NCI-H1694 treated with DMSO at 0.1 percent for 48 hours (cell line): ENCODE data around the gene C1QTNF3.

Experiments used
- DNase-seq: peaks from one replicate; lab custom pipeline; 2025; lab: John Stamatoyannopoulos, UW

Gene C1QTNF3

DNA sequence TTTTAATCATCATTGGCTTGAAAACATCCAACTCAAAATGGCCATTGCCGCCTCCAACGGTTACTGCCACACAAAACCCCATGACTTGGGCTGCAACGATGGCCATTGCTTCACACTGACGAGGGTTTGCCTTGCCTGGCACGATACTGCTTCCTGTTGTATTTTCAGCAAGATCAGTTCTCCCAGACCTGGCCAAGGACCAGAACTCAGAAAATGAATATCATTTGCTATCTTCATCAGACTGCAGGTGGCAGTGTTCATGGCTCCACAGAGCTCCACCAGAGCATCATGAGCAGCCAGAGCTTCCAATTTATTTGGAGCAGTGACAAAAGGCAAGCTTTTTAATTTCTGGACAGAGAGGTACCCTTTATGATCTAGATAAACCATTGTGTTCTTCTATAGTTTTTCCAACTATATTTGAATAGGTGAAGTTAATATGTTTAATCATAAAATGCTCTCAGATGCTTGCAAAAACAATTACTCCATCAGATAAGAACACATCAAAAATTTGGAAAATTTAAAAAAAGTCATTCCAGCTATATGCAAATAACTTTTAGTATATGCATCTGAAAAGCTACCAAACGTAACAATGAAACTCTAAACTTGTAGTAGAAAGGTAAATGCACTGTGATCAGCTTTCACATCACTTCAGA is 45.6 kb downstream of the C1QTNF3 start:
- DNase-seq: peak; percentile 81

DNA sequence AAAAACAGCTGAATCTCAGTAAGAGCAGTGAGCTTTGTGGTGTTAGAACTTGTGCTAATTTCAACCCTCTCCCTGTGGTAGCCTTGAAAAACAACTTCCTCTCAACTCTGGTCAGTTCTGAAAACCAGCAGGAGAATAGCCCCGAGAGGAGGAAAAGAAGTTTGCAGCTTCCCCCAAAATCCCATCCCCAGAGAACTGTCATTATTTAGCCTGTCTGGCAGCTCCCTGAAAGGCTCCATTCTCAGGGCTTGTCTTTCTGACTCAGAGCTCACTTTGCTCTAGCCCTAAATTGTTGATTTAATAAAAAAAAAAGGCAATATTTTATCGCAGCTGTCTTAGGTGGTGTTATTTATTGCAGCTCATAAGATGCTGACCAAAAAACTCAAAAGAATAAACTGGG is 47.1 kb downstream of the C1QTNF3 start:
- DNase-seq: no peak

DNA sequence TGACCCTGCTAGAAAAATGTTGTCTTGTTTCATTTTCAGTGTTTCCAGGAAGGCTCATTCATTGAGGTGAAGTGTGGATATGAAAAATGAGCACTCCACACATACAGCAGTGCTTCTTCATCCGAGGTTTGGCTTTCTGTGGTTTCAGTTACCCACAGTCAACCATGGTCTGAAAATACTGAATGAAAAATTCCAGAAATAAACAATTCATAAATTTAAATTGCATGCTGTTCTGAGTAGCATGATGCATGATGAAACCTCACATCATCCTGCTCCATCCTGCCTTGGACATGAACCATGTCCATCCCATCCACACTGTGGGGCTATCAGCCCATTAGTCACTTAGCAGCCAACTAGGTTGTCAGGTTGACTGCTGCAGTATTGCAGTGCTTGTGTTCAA is 48.2 kb downstream of the C1QTNF3 start:
- no peak for DNase-seq

DNA sequence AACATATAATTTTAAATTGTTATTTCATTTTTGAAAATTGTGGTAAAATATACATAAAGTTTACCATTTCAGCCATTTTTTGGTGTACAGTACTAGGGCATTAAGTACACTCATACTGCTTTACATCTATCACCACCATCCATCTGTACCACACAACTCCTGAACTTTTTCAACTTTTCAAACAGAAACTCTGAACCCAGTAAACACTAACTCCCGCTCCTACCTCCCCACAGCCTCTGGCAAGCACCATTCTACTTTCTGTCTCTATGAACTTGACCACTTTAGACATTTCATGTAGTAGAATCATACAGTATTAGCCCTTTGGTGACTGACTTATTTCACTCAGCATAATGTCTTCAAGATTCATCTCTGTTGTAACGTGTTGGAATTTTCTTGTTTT is 50.1 kb downstream of the C1QTNF3 start:
- no peak for DNase-seq

DNA sequence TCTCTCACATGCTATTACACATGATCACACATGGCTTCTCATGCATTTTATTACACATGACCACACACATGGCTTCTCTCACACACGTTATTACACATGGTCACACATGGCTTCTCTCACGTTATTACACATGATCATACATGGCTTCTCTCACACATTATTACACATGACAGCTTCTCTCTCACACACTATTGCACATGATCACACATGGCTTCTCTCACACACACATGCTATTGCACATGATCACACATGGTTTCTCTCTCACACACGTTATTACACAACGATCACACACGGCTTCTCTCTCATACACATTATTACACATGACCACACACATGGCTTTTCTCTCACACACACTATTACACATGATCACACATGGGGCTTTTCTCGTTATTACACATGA is 57.6 kb downstream of the C1QTNF3 start:
- DNase-seq: no peak

DNA sequence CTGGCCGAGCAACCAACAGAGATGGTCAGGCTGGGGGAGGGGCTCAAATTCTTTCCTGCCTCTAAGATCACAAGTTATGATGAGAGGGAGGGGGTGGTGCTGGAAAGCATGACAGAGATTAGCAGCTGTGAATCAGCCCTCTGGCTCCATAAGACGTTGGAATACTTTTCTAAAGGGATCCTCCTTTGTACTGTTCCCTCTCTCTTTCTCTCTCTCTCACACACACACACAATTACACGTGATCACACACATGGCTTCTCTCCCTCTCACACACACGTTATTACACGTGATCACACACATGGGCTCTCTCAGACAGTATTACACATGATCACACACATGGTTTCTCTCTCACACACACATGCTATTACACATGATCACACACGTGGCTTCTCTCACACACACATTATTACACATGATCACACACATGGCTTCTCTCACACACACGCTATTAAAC is 58.3 kb downstream of the C1QTNF3 start, which contains the start of gene SLC45A2:
Gene SLC45A2 (minus strand): TSS at position 23 of the 454 bp plus-strand sequence. CDS start 110 bp downstream, outside the sequence.
- DNase-seq: no peak

DNA sequence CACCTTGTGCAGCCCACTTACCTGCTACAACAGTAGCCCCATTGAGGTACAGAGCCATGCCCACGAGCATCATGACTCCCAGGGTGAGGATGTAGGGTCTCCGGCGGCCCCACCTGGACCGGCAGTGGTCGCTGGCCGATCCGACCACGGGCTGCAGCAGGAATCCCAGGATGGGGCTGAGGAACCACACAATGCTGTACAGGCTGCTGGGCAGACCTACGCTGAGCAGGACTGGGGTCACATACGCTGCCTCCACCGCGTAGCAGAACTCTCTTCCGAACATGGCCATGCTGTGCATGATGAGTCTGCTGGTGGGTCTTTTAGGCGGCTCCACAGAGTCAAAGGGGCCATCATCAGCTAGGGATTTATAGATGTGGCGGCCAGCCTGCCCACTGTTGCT is 58.8 kb downstream of the C1QTNF3 start:
- no peak for DNase-seq

DNA sequence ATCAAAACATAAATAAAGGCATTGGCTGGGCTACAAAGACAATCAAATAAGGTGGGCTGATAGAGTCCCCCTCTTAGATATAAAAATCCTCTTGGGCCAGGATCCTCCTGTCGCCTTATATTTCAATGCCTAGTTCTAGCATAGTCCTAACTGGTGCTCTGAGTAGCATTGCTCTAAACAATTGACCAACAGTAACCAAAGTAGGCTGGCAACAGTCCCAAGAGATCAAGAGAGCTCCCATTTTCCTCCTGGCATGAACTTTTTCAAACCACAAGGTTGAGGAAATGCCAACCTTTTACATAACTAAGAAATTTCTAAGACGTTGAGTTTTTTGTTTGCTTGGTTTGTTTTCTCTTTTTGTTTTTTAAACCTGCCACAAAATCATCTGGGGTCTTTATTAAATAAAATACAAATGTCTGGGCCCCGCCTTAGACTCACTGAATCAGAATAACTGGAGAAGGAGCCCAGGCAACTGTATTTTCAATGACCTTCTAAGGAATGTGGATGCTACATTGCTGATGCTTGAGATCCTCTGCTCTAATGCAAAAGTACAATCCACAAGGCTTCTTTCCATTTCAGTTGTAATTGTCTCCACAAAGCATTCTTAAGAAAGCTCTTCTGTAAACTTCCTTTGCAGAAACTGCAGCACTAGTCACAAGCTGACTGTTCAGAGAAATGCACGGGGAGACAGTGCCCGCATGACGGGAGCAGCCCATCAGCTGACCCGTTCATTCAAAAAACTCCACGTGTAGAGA is 61.4 kb downstream of the C1QTNF3 start:
- no peak for DNase-seq

DNA sequence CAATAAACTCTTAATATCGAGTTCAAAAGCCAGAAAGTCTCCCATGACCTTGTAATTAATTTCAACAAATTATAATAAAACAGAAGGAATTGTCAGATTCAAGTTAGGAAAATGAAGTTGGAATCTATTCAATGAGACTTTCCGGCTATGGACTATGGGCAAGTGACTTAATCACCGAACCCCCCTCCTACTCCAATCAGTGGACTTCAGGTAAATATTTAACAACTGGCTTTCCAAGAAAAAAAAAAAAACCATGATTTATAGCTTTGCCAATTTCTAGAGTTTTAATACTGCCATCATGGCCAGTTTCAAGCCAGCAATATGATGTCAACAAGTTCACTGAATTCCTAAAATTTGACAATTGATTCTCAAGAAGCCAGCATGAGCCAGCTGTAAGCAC is 63.0 kb downstream of the C1QTNF3 start:
- no peak for DNase-seq

DNA sequence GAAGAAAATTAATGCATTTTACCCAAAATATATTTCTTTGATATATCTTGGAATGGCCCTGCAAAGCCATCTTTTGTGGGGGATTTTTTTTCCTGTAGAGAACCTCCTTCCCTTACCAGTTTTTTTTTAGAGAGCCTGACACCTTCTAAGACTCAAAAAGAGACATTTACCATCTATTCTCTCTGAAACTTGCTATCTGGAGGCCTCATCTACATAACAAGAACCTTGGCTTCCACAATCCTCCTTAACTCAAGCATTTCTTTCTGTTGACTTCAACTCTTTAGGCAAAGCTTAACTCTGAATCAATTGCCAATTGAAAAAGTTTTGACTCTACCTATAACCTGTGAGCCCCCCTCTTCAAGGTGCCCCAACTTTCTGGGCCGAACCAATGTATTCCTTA is 64.7 kb downstream of the C1QTNF3 start:
- DNase-seq: no peak

DNA sequence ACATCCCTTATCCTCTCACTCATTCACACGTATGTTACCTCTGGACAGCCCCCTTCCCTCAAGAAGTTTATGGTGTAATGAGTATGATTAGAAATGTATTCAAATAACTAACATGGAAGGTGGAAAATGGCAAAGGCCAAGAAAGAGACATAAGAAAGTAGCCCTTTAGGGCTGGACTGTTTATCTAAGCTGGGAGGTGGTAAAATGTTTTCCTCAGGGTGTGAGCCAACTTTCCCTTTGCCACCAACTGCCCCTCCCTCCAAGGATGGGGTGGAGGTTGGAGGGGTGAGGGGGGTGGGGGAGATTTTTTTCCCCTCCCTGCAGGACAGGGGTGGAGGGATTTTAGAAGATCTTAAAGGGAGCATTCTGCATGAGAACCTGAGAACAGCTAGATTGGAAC is 66.7 kb downstream of the C1QTNF3 start:
- DNase-seq: no peak

DNA sequence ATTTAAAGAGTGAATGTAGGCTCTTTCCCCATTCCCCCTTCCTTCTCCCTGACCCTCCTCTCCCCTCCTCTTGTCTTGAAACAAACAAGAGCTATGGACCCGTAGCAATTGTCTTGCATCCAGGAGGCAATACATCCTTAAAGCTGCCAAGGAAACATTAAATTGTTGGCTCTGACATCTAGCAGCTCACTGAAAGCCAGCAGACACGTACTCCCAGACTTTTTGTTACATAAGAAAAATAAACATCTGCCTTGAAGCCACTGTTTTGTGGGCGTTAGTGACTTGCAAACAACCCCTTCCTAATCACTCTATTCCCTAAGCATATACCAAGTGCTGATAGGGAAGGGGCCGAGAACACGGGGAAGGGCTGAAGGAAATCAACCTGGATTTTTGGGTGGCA is 67.2 kb downstream of the C1QTNF3 start:
- no peak for DNase-seq

DNA sequence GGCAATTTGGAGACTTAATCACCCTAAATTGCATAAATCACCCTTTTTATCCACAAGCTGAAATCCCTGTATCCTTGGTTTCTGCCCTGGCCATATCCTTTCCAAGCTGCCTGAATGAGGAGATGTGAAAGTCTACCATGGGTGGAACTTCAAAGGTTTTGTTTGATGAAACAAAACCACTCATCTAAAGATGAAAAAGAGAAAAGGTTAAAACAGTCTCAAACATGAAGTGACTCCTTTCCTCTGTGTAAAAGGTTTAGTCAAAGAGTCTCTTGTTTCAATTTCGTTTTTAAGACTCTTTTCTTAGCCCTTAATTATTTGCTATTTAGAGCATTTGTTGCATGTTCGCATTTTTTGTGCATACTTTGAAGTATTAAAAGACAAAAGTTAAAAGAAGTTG is 69.7 kb downstream of the C1QTNF3 start:
- no peak for DNase-seq

DNA sequence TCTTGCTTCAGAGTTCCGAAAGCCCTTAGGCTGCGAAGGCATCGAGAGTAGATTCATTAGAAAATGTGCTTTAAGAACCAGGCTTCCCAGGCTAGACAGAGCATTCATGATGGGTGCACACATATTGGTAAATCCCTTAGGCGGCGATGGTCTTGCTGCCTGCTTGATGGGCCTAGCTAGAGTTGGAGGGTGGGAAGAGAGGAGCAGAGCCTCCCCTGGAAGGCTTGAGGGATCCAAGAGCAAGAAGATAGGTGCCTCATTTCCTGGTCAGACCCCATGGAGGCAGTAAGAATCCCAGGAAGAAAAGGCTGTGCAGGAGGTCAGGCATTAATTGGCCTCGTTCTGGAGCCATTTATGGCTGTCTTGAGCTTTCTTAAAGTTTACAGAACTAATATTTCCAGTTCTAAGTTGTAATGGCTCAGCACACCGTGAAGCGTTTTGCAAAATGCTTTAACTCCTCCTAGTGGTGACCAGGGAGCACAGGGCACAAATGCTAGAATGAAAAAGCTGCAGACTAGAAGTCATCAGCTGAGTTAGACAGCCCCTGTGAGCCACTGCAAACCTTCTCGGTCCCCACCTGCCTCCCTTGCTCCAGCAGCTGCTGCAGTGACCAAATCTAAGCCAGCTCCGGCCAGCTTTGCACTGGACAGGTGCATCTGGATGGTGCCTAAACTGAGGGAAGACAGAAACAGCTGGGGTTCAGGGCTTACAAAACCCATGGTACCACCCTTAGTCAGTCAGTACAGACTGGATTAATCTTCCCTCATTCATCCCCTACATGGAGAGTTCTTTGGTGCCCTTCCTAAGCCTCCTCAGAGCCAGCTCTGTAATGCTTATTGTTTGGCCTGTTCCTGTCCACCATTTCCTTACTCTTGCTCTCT is 73.2 kb downstream of the C1QTNF3 start:
- peak; percentile 66 for DNase-seq

DNA sequence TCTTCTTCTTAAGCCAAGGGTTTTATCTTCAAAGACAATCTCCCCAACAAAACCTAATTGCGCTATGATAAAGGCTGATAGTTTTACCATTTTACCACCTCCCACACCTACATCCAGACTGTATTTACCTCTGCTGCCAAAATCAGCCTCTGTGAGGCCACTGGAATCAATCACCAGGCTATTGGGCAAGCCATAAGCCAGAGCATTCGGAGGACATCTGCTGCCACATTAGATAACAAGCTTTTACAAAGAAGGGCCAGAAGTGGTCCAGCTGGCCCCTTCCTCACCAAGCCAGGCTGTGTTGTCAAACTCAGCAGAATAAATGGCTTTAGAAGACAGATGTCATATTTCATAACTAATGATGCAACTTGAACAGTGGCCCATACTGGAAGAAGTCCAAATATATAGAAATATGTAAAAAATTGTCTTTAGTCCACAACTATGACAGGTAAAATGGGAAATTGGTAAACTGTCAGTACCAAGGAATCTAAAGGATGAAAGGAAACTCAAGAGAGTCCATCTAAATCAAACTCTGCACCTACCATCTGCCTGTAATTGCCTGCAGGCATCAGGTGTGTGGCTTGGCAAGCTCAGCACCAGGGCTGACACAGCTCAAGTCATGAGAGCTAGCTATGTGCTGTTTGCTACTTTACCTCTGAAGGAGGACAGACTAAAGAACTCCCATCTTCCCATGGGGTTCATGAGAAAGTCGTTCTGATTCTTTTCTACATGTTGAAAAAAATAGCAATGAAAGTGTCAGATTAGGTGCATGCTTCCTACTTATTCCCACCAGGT is 74.6 kb downstream of the C1QTNF3 start:
- DNase-seq: peak; percentile 87
